CD14-positive monocyte (primary cell): ENCODE data around the gene POU2F2. TPM values are rescaled to one million over a fixed set of nuclear protein-coding genes. Genes with fewer than 3 reads are reported as not detected.
A peak's percentile ranks its signal among the peaks of the same experiment; 100 is the strongest.

Experiments
- DNase-seq, 3 donors: peaks; one replicate each; pipeline ENCODE4 v3.0.0-alpha.2; 2011 to 2022
- H2AFZ ChIP-seq: 2 replicates; pipeline ENCODE4 v1.6.0; 2012; ENCODE audit warnings: mild to moderate bottlenecking, low read depth, low read length, inconsistent platforms; ENCODE audit not compliant: insufficient read depth, poor library complexity, severe bottlenecking
- H3K27ac ChIP-seq, 2 donors: 1 replicate in 1 of 2; 2 replicates in 1 of 2; pipeline ENCODE4 v1.5.1; 2012 to 2013; ENCODE audit warnings: low read length in 2 of 2, control low read depth in 1 of 2, inconsistent platforms in 1 of 2, low read depth in 1 of 2, mild to moderate bottlenecking in 1 of 2
- H3K27me3 ChIP-seq, 2 donors: one replicate each; pipeline versions ENCODE4 v1.6.0 to v1.6.1; 2011 to 2013; ENCODE audit warnings: low read length in 2 of 2; ENCODE audit not compliant: control insufficient read depth in 2 of 2, insufficient read depth in 2 of 2
- H3K36me3 ChIP-seq, 2 donors: replicated peaks in 1 of 2; 1 replicate in 1 of 2; 2 replicates in 1 of 2; pipeline versions ENCODE4 v1.5.1 to v1.6.1; 2012 to 2013; ENCODE audit warnings: low read length in 2 of 2, control low read depth in 1 of 2, inconsistent platforms in 1 of 2, mild to moderate bottlenecking in 1 of 2; ENCODE audit not compliant: insufficient read depth in 2 of 2, control insufficient read depth in 1 of 2
- H3K4me1 ChIP-seq, 2 donors: 1 replicate in 1 of 2; 2 replicates in 1 of 2; pipeline versions ENCODE4 v1.5.1 to v1.6.1; 2012 to 2013; ENCODE audit warnings: low read length in 2 of 2, control low read depth in 1 of 2, inconsistent platforms in 1 of 2, mild to moderate bottlenecking in 1 of 2, moderate library complexity in 1 of 2; ENCODE audit not compliant: insufficient read depth in 2 of 2, control insufficient read depth in 1 of 2
- H3K4me2 ChIP-seq: replicated peaks from 2 replicates; pipeline ENCODE3; 2012; ENCODE audit warnings: low read length, moderate library complexity, mild to moderate bottlenecking; ENCODE audit not compliant: poor library complexity, severe bottlenecking; ENCODE audit errors: extremely low read depth
- H3K4me3 ChIP-seq, 3 experiments: fragments of 200-600 bp in 1 of 3; sonication (generic) in 1 of 3; replicated peaks in 1 of 3; 1 replicate in 2 of 3; 2 replicates in 1 of 3; pipeline ENCODE4 v1.5.1; 2011 to 2013; ENCODE audit warnings: low read length in 3 of 3, mild to moderate bottlenecking in 3 of 3, control low read depth in 2 of 3, low read depth in 2 of 3, inconsistent platforms in 1 of 3, moderate library complexity in 1 of 3
- H3K79me2 ChIP-seq: 2 replicates; pipeline ENCODE4 v1.6.0; 2012; ENCODE audit warnings: mild to moderate bottlenecking, control low read depth, inconsistent platforms, low read length, moderate library complexity; ENCODE audit not compliant: insufficient read depth
- H3K9ac ChIP-seq: 2 replicates; pipeline ENCODE4 v1.6.0; 2017; ENCODE audit warnings: low read length, mild to moderate bottlenecking; ENCODE audit not compliant: insufficient read depth, poor library complexity, severe bottlenecking
- H3K9me3 ChIP-seq, 2 donors: replicated peaks in 1 of 2; 1 replicate in 1 of 2; 2 replicates in 1 of 2; pipeline versions ENCODE4 v1.5.1 to v1.6.1; 2012 to 2013; ENCODE audit warnings: low read length in 2 of 2, control low read depth in 1 of 2; ENCODE audit not compliant: control insufficient read depth in 1 of 2, insufficient read depth in 1 of 2
- H4K20me1 ChIP-seq: 2 replicates; pipeline ENCODE4 v1.6.0; 2012; ENCODE audit warnings: mild to moderate bottlenecking, low read length, control low read depth, moderate library complexity; ENCODE audit not compliant: insufficient read depth
- H3K27ac Mint-ChIP-seq, 7 donors: one replicate each; pipeline ENCODE4 v1.8.0; 2020; ENCODE audit warnings: mild to moderate bottlenecking in 7 of 7, mixed read lengths in 7 of 7, moderate library complexity in 6 of 7, inconsistent platforms in 2 of 7
- H3K27me3 Mint-ChIP-seq, 3 donors: one replicate each; pipeline ENCODE4 v1.8.0; 2021 to 2022; ENCODE audit warnings: low read depth in 3 of 3, mild to moderate bottlenecking in 3 of 3, mixed read lengths in 3 of 3, moderate library complexity in 3 of 3, inconsistent platforms in 1 of 3
- H3K36me3 Mint-ChIP-seq, 2 donors: one replicate each; pipeline ENCODE4 v1.8.0; 2020; ENCODE audit warnings: mixed read lengths in 2 of 2, inconsistent platforms in 1 of 2, mild to moderate bottlenecking in 1 of 2
- H3K4me1 Mint-ChIP-seq: one replicate; pipeline ENCODE4 v1.8.0; 2020; ENCODE audit warnings: mild to moderate bottlenecking, mixed read lengths
- H3K4me3 Mint-ChIP-seq, 2 donors: one replicate each; pipeline ENCODE4 v1.8.0; 2020; ENCODE audit warnings: mild to moderate bottlenecking in 2 of 2, mixed read lengths in 2 of 2, moderate library complexity in 1 of 2
- H3K9me3 Mint-ChIP-seq, 7 donors: one replicate each; pipeline ENCODE4 v1.8.0; 2020 to 2022; ENCODE audit warnings: mixed read lengths in 7 of 7, mild to moderate bottlenecking in 6 of 7, moderate library complexity in 6 of 7, inconsistent platforms in 2 of 7
- WGBS: methylation state at CpG from one replicate; pipeline ENCODE4 v1.1.5; 2013; ENCODE audit warnings: missing lambda C conversion rate; ENCODE audit not compliant: insufficient coverage; 5-methylcytosine and 5-hydroxymethylcytosine counted together
- intact Hi-C, 2 donors: fragments of 100-400 bp; cut with micrococcal nuclease; formaldehyde crosslinking; loops; one replicate each; pipeline versions ENCODE4 v1.15.0 to v1.15.1; 2023
- polyA plus RNA-seq, 3 donors: library from polyadenylated mRNA; depleted of rRNA in 1 of 3; unstranded in 2 of 3; stranded (reverse) in 1 of 3; fragments of 300-500 nt in 2 of 3; fragments of >200 nt in 1 of 3; fragmentation: Illumina TruSeq in 2 of 3; gene quantifications; 1 replicate in 2 of 3; 2 replicates in 1 of 3; pipeline ENCODE4 v1.2.3, GENCODE V29; 2012 to 2021
- TF ChIP-seq, protein P1 (sequence below): fragments of 200-600 bp; IDR thresholded peaks from one replicate; pipeline ENCODE4 v1.8.0; 2022; ENCODE audit warnings: antibody characterized with exemption, mild to moderate bottlenecking

Gene POU2F2
- polyA plus RNA-seq, 3 donors, result 20.0 to 147 (median 28.2) TPM

DNA sequence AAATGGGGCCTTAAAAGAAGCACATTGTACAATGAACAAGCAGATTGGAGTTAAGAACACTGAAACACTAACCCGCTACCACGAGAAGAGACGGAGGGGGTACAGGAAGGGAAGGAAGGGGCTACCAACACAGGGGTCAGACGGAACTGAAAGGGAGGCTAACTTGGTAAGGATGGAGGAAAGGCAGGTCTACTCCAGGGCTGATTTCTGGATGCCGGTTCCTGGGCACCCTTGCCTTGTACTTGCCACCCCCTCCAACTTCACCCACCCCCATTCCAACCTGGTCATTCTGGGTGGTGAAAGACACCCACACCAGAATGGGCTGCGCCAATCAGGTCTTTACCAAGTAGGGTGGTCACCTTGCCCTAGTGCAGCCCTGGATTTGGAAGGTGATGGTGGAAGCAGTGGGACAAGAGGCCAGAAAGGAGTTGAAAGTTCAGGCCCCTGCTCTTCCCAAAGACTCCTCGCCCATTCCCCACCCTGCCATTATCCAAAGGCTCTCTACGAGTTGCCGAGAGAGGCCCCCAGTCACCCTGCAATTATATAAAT, 46.0 kb downstream of the POU2F2 start:
- Histone ChIP-seq H2AFZ (no peak overlapping the region), H3K4me2 (no peak overlapping the region), H3K36me3 (peaks cover 8 to 23% of the 10 kb centered on the region in 2 donors), H3K27me3 (no peaks in the 10 kb centered on the region), H3K9me3 (no peaks in the 10 kb centered on the region), H3K4me1 (peaks cover 14 to 17% of the 10 kb centered on the region in 2 donors), H4K20me1 (peaks cover 64% of the 10 kb centered on the region), H3K79me2 (no peaks in the 10 kb centered on the region), H3K27ac (no peak overlapping the region), H3K9ac (no peak overlapping the region), H3K4me3 (no peak overlapping the region)
- Mint-ChIP-seq H3K9me3 (no peaks in the 10 kb centered on the region), H3K36me3 (peaks cover 17 to 26% of the 10 kb centered on the region in 2 donors), H3K4me1 (peaks cover 33% of the 10 kb centered on the region), H3K27me3 (peaks cover 0 to 5% (median 3%) of the 10 kb centered on the region in 3 donors), H3K4me3 (no peak overlapping the region), H3K27ac (peak overlapping the region in 3 of 7 donors; percentile 5 to 32 (median 16))
- 10% methylated on average over 2 of the region's 9 CpGs for WGBS
- TF ChIP-seq, protein P1, sequence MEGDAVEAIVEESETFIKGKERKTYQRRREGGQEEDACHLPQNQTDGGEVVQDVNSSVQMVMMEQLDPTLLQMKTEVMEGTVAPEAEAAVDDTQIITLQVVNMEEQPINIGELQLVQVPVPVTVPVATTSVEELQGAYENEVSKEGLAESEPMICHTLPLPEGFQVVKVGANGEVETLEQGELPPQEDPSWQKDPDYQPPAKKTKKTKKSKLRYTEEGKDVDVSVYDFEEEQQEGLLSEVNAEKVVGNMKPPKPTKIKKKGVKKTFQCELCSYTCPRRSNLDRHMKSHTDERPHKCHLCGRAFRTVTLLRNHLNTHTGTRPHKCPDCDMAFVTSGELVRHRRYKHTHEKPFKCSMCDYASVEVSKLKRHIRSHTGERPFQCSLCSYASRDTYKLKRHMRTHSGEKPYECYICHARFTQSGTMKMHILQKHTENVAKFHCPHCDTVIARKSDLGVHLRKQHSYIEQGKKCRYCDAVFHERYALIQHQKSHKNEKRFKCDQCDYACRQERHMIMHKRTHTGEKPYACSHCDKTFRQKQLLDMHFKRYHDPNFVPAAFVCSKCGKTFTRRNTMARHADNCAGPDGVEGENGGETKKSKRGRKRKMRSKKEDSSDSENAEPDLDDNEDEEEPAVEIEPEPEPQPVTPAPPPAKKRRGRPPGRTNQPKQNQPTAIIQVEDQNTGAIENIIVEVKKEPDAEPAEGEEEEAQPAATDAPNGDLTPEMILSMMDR, result no peak
- DNase-seq, result no peak
- intact Hi-C loops, result no loop called here

DNA sequence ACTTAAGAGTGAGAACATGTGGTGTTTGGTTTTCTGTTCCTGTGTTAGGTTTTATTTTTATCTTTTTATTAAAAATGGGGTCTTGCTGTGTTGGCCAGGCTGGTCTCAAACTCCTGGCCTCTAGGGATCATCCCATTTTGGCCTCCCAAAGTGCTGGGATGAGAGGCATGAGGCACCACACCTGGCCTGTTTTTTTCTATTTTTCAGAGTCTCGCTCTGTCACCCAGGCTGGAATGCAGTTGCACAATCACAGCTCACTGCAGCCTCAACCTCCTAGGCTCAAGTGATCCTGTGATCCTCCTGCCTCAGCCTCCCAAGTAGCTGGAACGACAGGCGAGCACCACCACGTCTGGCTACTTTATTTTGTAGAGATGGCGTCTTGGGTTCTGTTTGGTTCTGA, 48.7 kb downstream of the POU2F2 start:
- no peak for DNase-seq
- H3K9me3 Mint-ChIP-seq, result no peaks in the 10 kb centered on the region
- no peak overlapping the region for H3K4me3 ChIP-seq
- intact Hi-C loops, result no loop called here
- WGBS, result no CpG with 5 or more reads among the region's 5 CpGs
- no peak overlapping the region for H3K4me2 ChIP-seq
- TF ChIP-seq, protein P1, result no peak
- H3K4me1 Mint-ChIP-seq, result peaks cover 9% of the 10 kb centered on the region
- no peaks in the 10 kb centered on the region for H3K4me1 ChIP-seq
- H3K36me3 Mint-ChIP-seq, result peaks cover 26 to 40% of the 10 kb centered on the region in 2 donors
- H3K79me2 ChIP-seq, result peaks cover 18% of the 10 kb centered on the region
- no peak overlapping the region for H2AFZ ChIP-seq
- H3K27ac ChIP-seq, result no peak overlapping the region
- peaks cover 65% of the 10 kb centered on the region for H4K20me1 ChIP-seq
- no peaks in the 10 kb centered on the region for H3K27me3 ChIP-seq
- H3K36me3 ChIP-seq, result peaks cover 32 to 40% of the 10 kb centered on the region in 2 donors
- H3K9me3 ChIP-seq, result no peaks in the 10 kb centered on the region
- H3K27me3 Mint-ChIP-seq, result peaks cover 0 to 5% (median 0%) of the 10 kb centered on the region in 3 donors
- no peak overlapping the region for H3K9ac ChIP-seq
- peak overlapping the region in 2 of 7 donors; percentile 35 to 45 for H3K27ac Mint-ChIP-seq
- H3K4me3 Mint-ChIP-seq, result no peak overlapping the region
